ENCODE results near the gene MAGEF1.
"Not testable (repeated sequence)": the region's sequence is repeated elsewhere in the genome, so short reads cannot be mapped to it uniquely, and the experiment has no call there.

MAGEF1 gene

DNA sequence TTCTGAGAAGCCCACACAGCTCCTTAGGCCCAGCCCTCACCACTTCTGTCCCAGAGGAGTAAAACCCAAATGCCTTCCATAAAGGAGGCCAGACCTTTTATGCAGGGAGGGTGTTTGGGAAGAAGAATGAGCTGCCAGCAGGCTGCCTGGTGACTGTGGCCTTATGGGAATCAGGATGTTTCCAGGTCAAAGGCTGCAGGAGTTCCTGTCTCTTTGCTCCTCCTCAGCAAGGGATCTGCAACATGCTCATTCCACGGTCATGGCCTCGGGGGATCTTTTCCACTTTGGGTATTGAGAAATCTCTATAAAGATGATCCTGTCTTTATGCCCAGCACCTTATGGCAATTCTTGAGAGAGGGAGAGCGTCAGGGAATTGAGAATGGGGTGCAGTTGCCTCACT, 25.2 kb upstream of the MAGEF1 start:
- H3K4me3 ChIP-seq (ENCODE audit: low read length): no peak overlapping the region
- no peak for TF ChIP-seq CTCF (conservative IDR thresholded peaks at IDR 0.05; ENCODE audit: low read length)
- no peak for DNase-seq (ENCODE audit: low read depth)

DNA sequence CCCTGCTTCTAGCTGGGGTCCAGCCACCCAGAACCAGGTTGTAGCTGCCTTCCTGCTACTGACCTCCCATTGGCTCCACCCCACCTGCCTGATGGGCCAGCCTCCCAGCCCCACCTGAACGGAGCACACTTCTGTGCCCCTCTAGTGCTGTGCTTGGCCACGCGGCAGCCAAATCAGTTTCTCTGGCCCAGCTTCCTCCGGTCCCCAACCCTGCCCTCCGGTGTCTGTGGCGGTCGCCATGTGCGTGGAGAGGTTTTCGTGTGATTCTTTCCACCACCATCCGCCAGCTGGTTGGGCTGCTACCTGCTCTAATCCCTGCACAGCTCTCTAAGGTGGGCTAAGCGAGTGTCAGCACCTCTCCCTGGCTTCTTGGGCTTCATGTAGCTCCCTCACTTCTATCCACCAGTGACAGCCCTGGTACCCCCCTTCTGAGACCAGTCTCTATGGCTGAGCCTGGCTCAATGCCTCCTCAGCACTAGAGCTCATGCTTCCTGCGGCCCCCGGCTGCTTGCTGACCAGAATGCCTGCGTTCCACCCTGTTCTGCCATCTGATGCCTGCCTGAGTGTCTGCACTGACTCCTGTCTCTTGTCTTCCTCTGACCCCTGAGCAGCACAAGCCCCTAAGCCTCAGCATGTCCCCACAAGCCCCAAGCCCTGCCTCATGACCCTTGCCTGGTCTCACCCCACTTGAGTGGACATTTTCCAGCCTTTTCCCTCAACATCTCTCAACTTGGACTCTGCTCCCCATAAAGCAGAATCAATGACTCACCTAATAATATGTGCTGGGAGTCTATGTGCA, 23.2 kb upstream of the MAGEF1 start:
- H3K4me3 ChIP-seq (ENCODE audit: low read length): no peak overlapping the region
- no peak for TF ChIP-seq CTCF (conservative IDR thresholded peaks at IDR 0.05; ENCODE audit: low read length)
- DNase-seq (ENCODE audit: low read depth): no peak

- DNase-seq (ENCODE audit: low read depth): no peak
- H3K4me3 ChIP-seq (ENCODE audit: low read length): no peak overlapping the region
- no peak for TF ChIP-seq CTCF (conservative IDR thresholded peaks at IDR 0.05; ENCODE audit: low read length)
These were observed 22.2 kb upstream of the MAGEF1 start for GRCh38 chr3:184733971-184734608.

GRCh38 chr3:184733181-184733580, 21.3 kb upstream of the MAGEF1 start:
- no peak for TF ChIP-seq CTCF (conservative IDR thresholded peaks at IDR 0.05; ENCODE audit: low read length)
- DNase-seq (ENCODE audit: low read depth): no peak
- no peak overlapping the region for H3K4me3 ChIP-seq (ENCODE audit: low read length)

- no peak overlapping the region for H3K4me3 ChIP-seq (ENCODE audit: low read length)
- no peak for DNase-seq (ENCODE audit: low read depth)
- no peak for TF ChIP-seq CTCF (conservative IDR thresholded peaks at IDR 0.05; ENCODE audit: low read length)
These were observed 20.1 kb upstream of the MAGEF1 start for GRCh38 chr3:184731786-184732537.

DNA sequence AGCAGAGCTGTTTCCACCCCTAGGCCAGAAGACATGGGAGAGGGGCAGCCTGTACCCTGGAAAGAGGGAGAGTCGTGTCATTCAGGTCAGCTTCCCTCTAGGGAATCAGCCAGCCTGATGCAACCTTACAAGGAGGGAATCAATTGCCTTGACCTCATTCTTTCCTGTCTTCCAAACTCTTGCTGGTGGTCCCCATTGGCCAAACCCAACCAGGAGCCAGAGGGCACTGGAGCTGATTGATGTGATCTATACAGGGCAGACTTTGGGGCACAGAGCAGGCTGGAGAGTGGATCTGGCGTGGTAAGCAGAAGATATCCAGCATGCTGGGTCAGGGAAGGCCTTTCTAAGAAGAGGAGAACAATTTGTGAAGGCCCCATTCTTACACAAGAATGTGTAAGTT, 19.1 kb upstream of the MAGEF1 start:
- DNase-seq (ENCODE audit: low read depth): no peak
- TF ChIP-seq CTCF (conservative IDR thresholded peaks at IDR 0.05; ENCODE audit: low read length): no peak

DNA sequence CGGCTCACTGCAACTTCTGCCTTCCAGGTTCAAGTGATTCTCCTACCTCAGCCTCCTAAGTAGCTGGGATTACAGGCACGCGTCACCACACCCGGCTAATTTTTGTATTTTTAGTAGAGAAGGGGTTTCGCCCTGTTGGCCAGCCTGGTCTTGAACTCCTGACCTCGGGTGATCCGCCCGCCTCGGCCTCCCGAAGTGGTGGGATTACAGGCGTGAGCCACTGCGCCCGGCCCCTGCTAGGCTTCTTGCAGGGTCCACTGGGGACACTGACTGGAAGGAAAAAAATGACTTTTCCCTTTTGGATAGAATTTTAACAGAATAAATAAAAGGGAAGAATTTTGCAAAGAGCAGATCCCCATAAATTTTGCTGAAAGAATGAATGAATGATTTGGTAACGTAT, 17.3 kb upstream of the MAGEF1 start:
- H3K4me3 ChIP-seq (ENCODE audit: low read length): not testable (repeated sequence)

More for the DNA sequence above, 19.1 kb upstream of the MAGEF1 start:
- H3K4me3 ChIP-seq (ENCODE audit: low read length): no peak overlapping the region

More for the DNA sequence above, 17.3 kb upstream of the MAGEF1 start:
- DNase-seq (ENCODE audit: low read depth): not testable (repeated sequence)

Measured in AG10803 (cell line).